ENCODE data around the gene IDH3G.

IDH3G gene

GRCh38 chrX:153799326-153799725 lies 5.2 kb upstream of the IDH3G start:
- no peak for DNase-seq (ENCODE audit: low read depth)
- no peak overlapping the region for H3K4me3 ChIP-seq (ENCODE audit: low read depth, low read length)
- TF ChIP-seq, protein P1, sequence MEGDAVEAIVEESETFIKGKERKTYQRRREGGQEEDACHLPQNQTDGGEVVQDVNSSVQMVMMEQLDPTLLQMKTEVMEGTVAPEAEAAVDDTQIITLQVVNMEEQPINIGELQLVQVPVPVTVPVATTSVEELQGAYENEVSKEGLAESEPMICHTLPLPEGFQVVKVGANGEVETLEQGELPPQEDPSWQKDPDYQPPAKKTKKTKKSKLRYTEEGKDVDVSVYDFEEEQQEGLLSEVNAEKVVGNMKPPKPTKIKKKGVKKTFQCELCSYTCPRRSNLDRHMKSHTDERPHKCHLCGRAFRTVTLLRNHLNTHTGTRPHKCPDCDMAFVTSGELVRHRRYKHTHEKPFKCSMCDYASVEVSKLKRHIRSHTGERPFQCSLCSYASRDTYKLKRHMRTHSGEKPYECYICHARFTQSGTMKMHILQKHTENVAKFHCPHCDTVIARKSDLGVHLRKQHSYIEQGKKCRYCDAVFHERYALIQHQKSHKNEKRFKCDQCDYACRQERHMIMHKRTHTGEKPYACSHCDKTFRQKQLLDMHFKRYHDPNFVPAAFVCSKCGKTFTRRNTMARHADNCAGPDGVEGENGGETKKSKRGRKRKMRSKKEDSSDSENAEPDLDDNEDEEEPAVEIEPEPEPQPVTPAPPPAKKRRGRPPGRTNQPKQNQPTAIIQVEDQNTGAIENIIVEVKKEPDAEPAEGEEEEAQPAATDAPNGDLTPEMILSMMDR (IDR thresholded peaks at IDR 0.05; ENCODE audit: control insufficient read depth, extremely low read depth, insufficient read depth): no peak

GRCh38 chrX:153797415-153798015 lies 3.3 kb upstream of the IDH3G start:
- TF ChIP-seq, protein P1 (IDR thresholded peaks at IDR 0.05; ENCODE audit: control insufficient read depth, extremely low read depth, insufficient read depth): no peak
- no peak for DNase-seq (ENCODE audit: low read depth)
- no peak overlapping the region for H3K4me3 ChIP-seq (ENCODE audit: low read depth, low read length)

DNA sequence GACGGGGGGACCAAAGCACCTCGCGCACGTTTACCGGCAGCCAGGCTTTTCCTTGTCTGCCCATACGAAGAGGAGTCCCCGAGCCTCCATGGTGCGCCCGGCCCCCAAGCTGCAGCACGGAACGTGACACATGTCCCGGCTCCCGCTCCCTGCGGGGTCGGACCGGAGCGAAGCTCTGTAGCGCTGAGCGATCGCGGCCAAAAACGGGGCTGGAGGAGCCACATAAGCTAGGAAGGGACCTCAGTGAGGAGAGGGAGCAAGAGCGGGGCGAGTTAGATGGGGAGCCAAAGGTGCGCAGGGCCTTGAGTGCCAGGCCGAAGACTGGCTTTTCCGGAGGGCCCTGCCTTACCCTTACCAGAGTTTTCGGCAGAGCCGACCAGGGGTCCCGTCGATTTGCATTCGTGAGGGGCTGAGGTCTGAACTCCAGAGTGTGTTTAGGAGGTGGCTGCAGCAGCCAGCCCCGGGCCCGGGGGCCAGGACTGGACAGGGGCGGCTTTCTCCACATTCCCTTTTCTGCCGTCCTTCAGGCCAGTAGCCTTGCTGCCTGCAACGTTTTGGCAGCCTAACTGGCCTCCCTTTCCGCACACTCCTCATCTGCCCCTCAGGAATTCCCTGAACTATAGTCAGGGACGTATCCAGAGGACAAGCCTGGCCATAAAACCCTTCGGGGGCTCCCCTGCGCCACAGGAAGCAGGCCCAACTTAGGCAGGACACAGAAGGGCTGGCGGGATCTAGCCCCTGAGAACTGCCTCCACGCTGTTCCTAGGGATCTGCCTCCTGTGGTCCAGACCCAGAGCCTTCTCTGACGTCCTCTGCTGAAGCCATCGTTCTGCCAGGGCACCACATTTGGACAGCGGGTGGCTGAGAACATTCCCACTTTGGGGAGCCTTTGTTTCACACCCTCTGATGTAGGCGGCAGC lies 982 bp upstream of the IDH3G start:
- no peak for DNase-seq (ENCODE audit: low read depth)
- peak overlapping the region; percentile 82 for H3K4me3 ChIP-seq (ENCODE audit: low read depth, low read length)
- TF ChIP-seq, protein P1 (IDR thresholded peaks at IDR 0.05; ENCODE audit: control insufficient read depth, extremely low read depth, insufficient read depth): no peak

GRCh38 chrX:153793291-153793690 lies 884 bp downstream of the IDH3G start:
- peak overlapping the region; percentile 82 for H3K4me3 ChIP-seq (ENCODE audit: low read depth, low read length)
- TF ChIP-seq, protein P1 (IDR thresholded peaks at IDR 0.05; ENCODE audit: control insufficient read depth, extremely low read depth, insufficient read depth): no peak
- DNase-seq (ENCODE audit: low read depth): no peak

- DNase-seq (ENCODE audit: low read depth): no peak
- H3K4me3 ChIP-seq (ENCODE audit: low read depth, low read length): peak overlapping the region; percentile 82
- TF ChIP-seq, protein P1 (IDR thresholded peaks at IDR 0.05; ENCODE audit: control insufficient read depth, extremely low read depth, insufficient read depth): no peak
These were observed 1.8 kb downstream of the IDH3G start for GRCh38 chrX:153792368-153792767.

DNA sequence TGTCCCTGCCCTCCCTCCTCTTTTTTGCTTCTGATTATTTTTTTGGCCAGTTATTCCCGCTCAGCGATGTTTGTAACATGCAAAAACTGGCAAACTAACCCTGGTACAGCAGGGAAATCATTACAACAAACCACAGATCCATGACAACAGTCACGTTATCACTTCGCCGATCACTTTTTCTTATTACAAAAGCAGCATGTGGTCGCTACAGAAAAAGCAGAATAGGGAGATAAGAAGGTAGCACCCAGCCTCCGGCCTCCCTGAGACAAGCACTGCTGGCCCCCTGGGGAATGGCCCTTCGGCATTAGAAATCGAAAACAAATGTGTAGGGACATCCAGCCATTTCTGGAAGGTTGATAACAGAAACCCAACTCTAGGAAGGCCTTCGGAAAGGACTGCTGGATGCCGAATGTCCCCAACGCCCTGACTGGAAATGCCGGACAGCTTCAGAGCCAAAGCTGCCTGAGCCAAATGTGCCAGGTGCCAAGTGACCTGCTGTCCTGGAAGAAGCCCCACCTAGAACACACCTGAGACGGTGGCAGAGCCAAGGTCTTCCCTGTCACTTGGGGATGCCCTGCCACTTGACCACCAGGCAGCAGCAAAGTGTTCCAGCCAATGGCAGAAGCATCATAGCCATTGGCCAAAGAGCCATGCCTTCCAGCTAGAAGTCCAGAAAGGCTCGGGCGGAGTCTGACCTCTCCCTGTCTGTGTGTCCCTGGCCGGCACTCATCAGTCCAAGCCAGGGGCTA lies 2.9 kb downstream of the IDH3G start:
- DNase-seq (ENCODE audit: low read depth): no peak
- TF ChIP-seq, protein P1 (IDR thresholded peaks at IDR 0.05; ENCODE audit: control insufficient read depth, extremely low read depth, insufficient read depth): no peak
- no peak overlapping the region for H3K4me3 ChIP-seq (ENCODE audit: low read depth, low read length)
